HepG2 (cell line): ENCODE results near the gene ECD. TPM values are rescaled to one million over a fixed set of nuclear protein-coding genes. Genes with fewer than 3 reads are reported as not detected.

Experiments
- ARID5B ChIP-seq: IDR thresholded peaks from 2 replicates; pipeline ENCODE4 v1.4.0; 2020; ENCODE audit warnings: mild to moderate bottlenecking, missing genetic modification reagents
- EP300 ChIP-seq, 3 experiments: sonication (generic) in 1 of 3; formaldehyde crosslinking in 1 of 3; IDR thresholded peaks; 2 replicates each; pipeline versions ENCODE4 v1.5.1 to v1.6.1; 2011 to 2020; ENCODE audit warnings: low read depth in 2 of 3, low read length in 2 of 3, borderline replicate concordance in 1 of 3, improper control_type of control experiment in 1 of 3, mild to moderate bottlenecking in 1 of 3, missing genetic modification reagents in 1 of 3, moderate library complexity in 1 of 3
- HMG20A ChIP-seq: IDR thresholded peaks from 2 replicates; pipeline ENCODE4 v1.6.1; 2016; ENCODE audit warnings: borderline replicate concordance
- POLR2AphosphoS2 ChIP-seq: IDR thresholded peaks from 2 replicates; pipeline ENCODE4 v1.6.1; 2011; ENCODE audit warnings: low read depth, low read length, improper control_type of control experiment
- POLR2AphosphoS5 ChIP-seq: IDR thresholded peaks from 2 replicates; pipeline ENCODE4 v1.6.1; 2012; ENCODE audit warnings: low read depth, low read length
- PRPF4 ChIP-seq: fragments of 200-400 bp; formaldehyde crosslinking; IDR thresholded peaks from 2 replicates; pipeline ENCODE4 v1.6.1; 2016; ENCODE audit warnings: low read length, low read depth; ENCODE audit not compliant: poor library complexity, severe bottlenecking
- SOX13 ChIP-seq, 3 experiments: fragments of 450-650 bp in 1 of 3; sonication (generic) in 1 of 3; formaldehyde crosslinking in 1 of 3; IDR thresholded peaks in 2 of 3; conservative IDR thresholded peaks in 1 of 3; 2 replicates each; pipeline versions ENCODE4 v1.5.0 to v1.6.1; 2016 to 2020; ENCODE audit warnings: antibody characterized with exemption in 1 of 3, mild to moderate bottlenecking in 1 of 3, missing compliant biosample characterization in 1 of 3, missing genetic modification reagents in 1 of 3, moderate library complexity in 1 of 3
- ZBTB40 ChIP-seq, 2 experiments: fragments of 450-650 bp in 1 of 2; sonication (generic) in 1 of 2; formaldehyde crosslinking in 1 of 2; IDR thresholded peaks; 2 replicates each; pipeline versions ENCODE4 v1.6.1 to v1.8.0; 2016 to 2022; ENCODE audit warnings: antibody characterized with exemption in 1 of 2, mild to moderate bottlenecking in 1 of 2, missing genetic modification reagents in 1 of 2
- ZIK1 ChIP-seq: sonication (generic); formaldehyde crosslinking; IDR thresholded peaks from 2 replicates; pipeline ENCODE4 v1.5.0; 2020; ENCODE audit warnings: mild to moderate bottlenecking, low read depth, missing genetic modification reagents, borderline replicate concordance
- ZNF558 ChIP-seq: sonication (generic); formaldehyde crosslinking; IDR thresholded peaks from 2 replicates; pipeline ENCODE4 v1.9.0; 2022; ENCODE audit warnings: mild to moderate bottlenecking, missing genetic modification reagents, borderline replicate concordance
- ZNF709 ChIP-seq: sonication (generic); formaldehyde crosslinking; IDR thresholded peaks from 2 replicates; pipeline ENCODE4 v1.5.0; 2020; ENCODE audit warnings: mild to moderate bottlenecking, missing genetic modification reagents
- ZNF740 ChIP-seq: sonication (generic); formaldehyde crosslinking; IDR thresholded peaks from 2 replicates; pipeline ENCODE4 v1.4.0; 2020; ENCODE audit warnings: missing genetic modification reagents
- ZNF746 ChIP-seq: sonication (generic); formaldehyde crosslinking; IDR thresholded peaks from 2 replicates; pipeline ENCODE4 v1.8.0; 2022; ENCODE audit warnings: mild to moderate bottlenecking, missing genetic modification reagents
- polyA plus RNA-seq, 8 experiments: library from polyadenylated mRNA; depleted of rRNA in 3 of 8; stranded (reverse) in 7 of 8; unstranded in 1 of 8; fragments of >200 nt; fragmentation: Illumina TruSeq in 4 of 8; extraction: Trizol in 4 of 8; gene quantifications; 2 replicates each; pipeline versions ENCODE4 v1.2.1 to v1.2.3, GENCODE V29; 2011 to 2016; ENCODE audit warnings: low read depth in 4 of 8, missing spikeins in 1 of 8, mixed read lengths in 1 of 8; ENCODE audit not compliant: insufficient read depth in 1 of 8
- total RNA-seq, 5 experiments: library from RNA; depleted of rRNA; stranded (reverse); fragments of >200 nt; fragmentation: Illumina TruSeq; extraction: Trizol; gene quantifications; 2 replicates each; pipeline ENCODE4 v1.2.3, GENCODE V29; 2016; ENCODE audit warnings: low read depth in 1 of 5

Gene ECD
- total and polyA plus RNA-seq, 2 of the 13 experiments (the other 11 are each of a cell fraction or from before 2014, with no cell fraction given), result 21.5 to 27.6 TPM

- peak; percentile 85 for TF ChIP-seq ZBTB40 (IDR thresholded peaks at IDR 0.05)
- peak; percentile 50; the same call in 1 of the 2 replicates for TF ChIP-seq ZBTB40 (CRISPR knock-in tag; IDR thresholded peaks at IDR 0.05)
- TF ChIP-seq ZNF740 (CRISPR knock-in tag), result no peak
- TF ChIP-seq ZNF746 (CRISPR knock-in tag), result no peak
- peak; percentile 28 to 63; a peak in 3 of 4 replicates for TF ChIP-seq EP300 (IDR thresholded peaks at IDR 0.05; ENCODE audit: low read depth in 2 of 2, low read length in 2 of 2)
- peak; percentile 16; the same call in 1 of the 2 replicates for TF ChIP-seq EP300 (CRISPR knock-in tag; IDR thresholded peaks at IDR 0.05; ENCODE audit: borderline replicate concordance)
- TF ChIP-seq POLR2AphosphoS2, result 0 out of 2 replicates have a peak, but pooled peaks have one; percentile 75
- TF ChIP-seq PRPF4, result no peak
- TF ChIP-seq ZNF709 (CRISPR knock-in tag), result 0 out of 2 replicates have a peak, but pooled peaks have one; percentile 43
- TF ChIP-seq ARID5B, result peak; percentile 50; the same call in 1 of the 2 replicates
- no peak for TF ChIP-seq HMG20A
- TF ChIP-seq ZNF558 (CRISPR knock-in tag), result no peak
- no peak for TF ChIP-seq SOX13 (IDR thresholded peaks at IDR 0.05)
- peak in 1 of 2 experiments; percentile 33; a peak in 1 of 4 replicates for TF ChIP-seq SOX13 (CRISPR knock-in tag; conservative IDR thresholded peaks at IDR 0.05 in 1 of 2, IDR thresholded peaks at IDR 0.05 in 1 of 2)
- peak; percentile 94 for TF ChIP-seq POLR2AphosphoS5
- TF ChIP-seq ZIK1 (CRISPR knock-in tag), result no peak
These were observed at the start of gene ECD, which contains the start of gene FAM149B1 (continued) for GRCh38 chr10:73167783-73168464.
